ENCODE measurements around the gene MAP1LC3C.
"Not testable (repeated sequence)": the region's sequence is repeated elsewhere in the genome, so short reads cannot be mapped to it uniquely, and the experiment has no call there.

The MAP1LC3C gene

DNA sequence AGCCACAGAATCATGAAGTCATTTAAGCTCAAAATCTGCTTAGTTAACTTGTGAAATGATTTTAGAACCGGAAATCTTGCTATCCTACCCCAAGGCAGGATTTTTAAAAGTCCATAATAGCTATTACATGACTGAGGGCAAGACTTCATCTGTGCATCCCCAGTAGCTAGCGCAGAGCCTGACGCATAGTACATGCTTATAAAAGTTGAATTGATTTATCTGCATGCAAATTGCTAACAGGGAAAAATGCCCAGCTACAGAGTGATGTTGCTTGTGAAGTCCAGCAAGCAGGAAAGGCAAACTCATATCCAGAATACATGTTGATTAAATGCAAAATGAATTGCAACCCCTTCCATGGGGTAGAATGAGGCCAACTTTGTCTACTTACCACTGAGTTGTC, 8.1 kb upstream of the MAP1LC3C start:
- no peaks in the 10 kb centered on the region for H3K9me3 ChIP-seq (ENCODE audit: control insufficient read depth, low read length)
- no peaks in the 10 kb centered on the region for H3K4me1 ChIP-seq (ENCODE audit: control insufficient read depth, insufficient read depth, low read length)
- no peak overlapping the region for H3K4me3 ChIP-seq (ENCODE audit: low read length)
- H3K9ac ChIP-seq (ENCODE audit: low read length) = no peak overlapping the region
- no peaks in the 10 kb centered on the region for H3K36me3 ChIP-seq (ENCODE audit: control insufficient read depth, insufficient read depth, low read length)
- H3K27me3 ChIP-seq (ENCODE audit: control insufficient read depth, insufficient read depth, low read length) = no peaks in the 10 kb centered on the region

DNA sequence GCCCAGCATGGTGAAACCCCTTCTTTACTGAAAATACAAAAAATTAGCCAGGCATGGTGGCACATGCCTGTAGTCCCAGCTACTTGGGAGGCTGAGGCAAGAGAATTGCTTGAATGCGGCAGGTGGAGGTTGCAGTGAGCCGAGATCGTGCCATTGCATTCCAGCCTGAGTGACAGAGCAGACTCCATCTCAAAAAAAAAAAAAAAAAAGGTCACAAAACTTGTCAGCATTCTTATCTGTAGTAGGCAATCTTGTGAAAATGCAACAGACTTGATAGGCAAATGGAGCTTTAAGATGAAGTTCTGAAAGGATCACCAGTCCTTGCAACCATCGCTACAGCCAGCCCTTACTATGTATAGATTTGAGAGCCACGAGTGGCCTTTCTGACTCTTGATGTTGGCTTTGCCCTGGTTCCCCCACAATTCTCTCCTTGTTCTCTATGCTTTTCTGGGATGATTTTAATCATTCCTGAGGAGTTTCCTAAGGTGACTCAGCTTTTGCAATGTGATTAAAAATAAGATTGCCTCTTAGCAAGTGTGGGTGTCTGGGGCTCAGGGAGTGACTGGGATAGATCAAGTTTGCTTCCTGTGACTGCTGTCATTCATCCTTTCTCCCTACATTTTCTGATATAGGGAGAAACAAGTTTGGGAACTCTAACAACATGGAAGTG, 7.1 kb upstream of the MAP1LC3C start:
- Histone ChIP-seq H3K4me1 (ENCODE audit: control insufficient read depth, insufficient read depth, low read length) (no peaks in the 10 kb centered on the region), H3K9me3 (ENCODE audit: control insufficient read depth, low read length) (no peaks in the 10 kb centered on the region), H3K9ac (ENCODE audit: low read length) (no peak overlapping the region), H3K4me3 (ENCODE audit: low read length) (no peak overlapping the region), H3K36me3 (ENCODE audit: control insufficient read depth, insufficient read depth, low read length) (no peaks in the 10 kb centered on the region), H3K27me3 (ENCODE audit: control insufficient read depth, insufficient read depth, low read length) (no peaks in the 10 kb centered on the region)

DNA sequence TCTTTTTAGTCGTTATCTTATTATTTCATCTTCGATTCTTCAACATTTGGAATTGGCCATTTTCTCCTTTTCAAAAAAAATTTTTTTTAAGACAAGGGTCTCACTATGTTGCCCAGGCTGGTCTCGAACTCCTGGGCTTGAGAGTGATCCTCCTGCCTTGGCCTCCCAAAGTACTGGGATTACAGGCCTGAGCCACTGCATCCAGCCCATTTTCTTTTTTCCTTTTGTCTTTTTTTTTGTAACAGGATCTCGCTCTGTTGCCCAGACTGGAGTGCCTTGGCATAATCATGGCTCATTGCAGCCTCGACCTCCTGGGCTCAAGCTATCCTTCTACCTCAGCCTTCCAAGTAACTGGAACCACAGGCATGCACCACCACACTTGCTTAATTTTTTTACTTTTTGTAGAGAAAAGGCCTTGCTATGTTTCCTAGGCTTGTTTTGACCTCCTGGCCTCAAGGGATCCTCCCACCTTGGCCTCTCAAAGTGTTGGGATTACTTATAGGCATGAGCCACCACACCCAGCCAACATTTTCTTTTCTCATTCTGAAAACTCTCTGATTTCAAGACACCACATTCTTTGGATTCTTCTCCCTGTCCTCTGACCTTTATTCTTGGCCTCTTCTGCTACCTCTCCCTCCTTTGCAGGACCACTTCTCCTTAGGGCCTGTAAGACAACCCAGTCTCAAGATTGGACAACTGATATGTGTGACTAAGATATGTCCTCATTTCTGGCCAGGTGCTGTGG, 6.0 kb upstream of the MAP1LC3C start:
- Histone ChIP-seq H3K36me3 (ENCODE audit: control insufficient read depth, insufficient read depth, low read length) (no peaks in the 10 kb centered on the region), H3K9ac (ENCODE audit: low read length) (no peak overlapping the region), H3K4me3 (ENCODE audit: low read length) (no peak overlapping the region), H3K27me3 (ENCODE audit: control insufficient read depth, insufficient read depth, low read length) (no peaks in the 10 kb centered on the region), H3K9me3 (ENCODE audit: control insufficient read depth, low read length) (no peaks in the 10 kb centered on the region), H3K4me1 (ENCODE audit: control insufficient read depth, insufficient read depth, low read length) (no peaks in the 10 kb centered on the region)

DNA sequence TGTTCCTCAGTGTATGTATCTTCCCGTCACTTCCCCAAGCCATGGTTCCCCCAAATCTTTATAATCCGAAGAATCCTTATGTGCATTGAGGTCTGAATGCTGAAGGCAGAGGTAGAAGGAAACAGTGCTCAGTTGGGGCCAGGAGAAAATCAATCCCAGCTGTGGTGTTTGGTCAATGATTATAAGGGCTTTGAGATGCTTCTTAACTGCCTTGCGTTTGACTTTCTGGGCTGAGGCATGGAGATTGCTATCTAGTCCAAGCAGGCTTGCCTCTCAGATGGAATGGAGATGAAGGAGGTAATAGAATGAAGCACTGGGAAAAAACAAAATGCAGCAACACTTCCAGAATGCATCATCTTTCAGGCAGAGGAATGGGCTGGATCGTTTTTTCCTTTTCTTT, 3.6 kb upstream of the MAP1LC3C start:
- Histone ChIP-seq H3K4me3 (ENCODE audit: low read length) (no peak overlapping the region), H3K9me3 (ENCODE audit: control insufficient read depth, low read length) (no peaks in the 10 kb centered on the region), H3K36me3 (ENCODE audit: control insufficient read depth, insufficient read depth, low read length) (no peaks in the 10 kb centered on the region), H3K9ac (ENCODE audit: low read length) (no peak overlapping the region), H3K4me1 (ENCODE audit: control insufficient read depth, insufficient read depth, low read length) (peaks cover 9% of the 10 kb centered on the region), H3K27me3 (ENCODE audit: control insufficient read depth, insufficient read depth, low read length) (no peaks in the 10 kb centered on the region)

DNA sequence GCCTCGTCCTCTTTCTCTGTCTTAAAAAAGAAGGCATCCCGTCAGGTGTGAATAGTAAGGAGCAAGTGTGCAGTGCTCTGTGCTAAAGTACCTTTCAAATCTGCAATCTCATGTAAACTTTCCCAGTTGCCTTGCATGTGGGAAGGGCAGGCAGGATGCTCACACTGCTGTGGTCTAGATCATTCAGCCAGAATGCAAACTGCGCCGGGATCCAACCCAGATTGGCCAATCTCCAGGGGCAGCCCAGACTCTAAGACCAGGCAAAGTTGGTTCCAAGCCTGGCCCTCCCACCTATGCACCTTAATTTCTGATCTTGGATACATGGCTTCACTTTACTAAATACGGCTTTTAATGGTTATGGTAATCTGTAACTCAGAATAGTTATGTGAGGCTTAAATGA, 3.2 kb upstream of the MAP1LC3C start:
- H3K4me3 ChIP-seq (ENCODE audit: low read length) = no peak overlapping the region
- peaks cover 9% of the 10 kb centered on the region for H3K4me1 ChIP-seq (ENCODE audit: control insufficient read depth, insufficient read depth, low read length)
- H3K27me3 ChIP-seq (ENCODE audit: control insufficient read depth, insufficient read depth, low read length) = no peaks in the 10 kb centered on the region
- H3K9me3 ChIP-seq (ENCODE audit: control insufficient read depth, low read length) = no peaks in the 10 kb centered on the region
- no peak overlapping the region for H3K9ac ChIP-seq (ENCODE audit: low read length)
- H3K36me3 ChIP-seq (ENCODE audit: control insufficient read depth, insufficient read depth, low read length) = no peaks in the 10 kb centered on the region

DNA sequence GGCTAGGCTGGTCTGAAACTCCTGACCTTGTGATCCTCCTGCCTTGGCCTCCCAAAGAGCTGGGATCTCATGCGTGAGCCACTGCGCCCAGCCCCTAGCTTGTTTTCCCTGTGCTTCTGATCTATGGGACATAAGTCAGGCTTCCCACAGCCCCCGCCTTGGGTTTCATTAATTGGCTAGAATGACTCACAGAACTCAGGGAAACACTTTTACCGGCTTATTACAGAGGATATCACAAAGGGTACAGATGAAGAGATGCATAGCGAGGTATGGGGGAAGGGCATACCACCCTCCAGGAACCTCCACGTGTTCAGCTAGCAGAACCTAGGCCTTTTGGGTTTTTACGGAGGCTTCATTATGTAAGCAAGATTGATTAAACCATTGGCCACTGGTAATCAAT, 1.5 kb upstream of the MAP1LC3C start:
- Histone ChIP-seq H3K9me3 (ENCODE audit: control insufficient read depth, low read length) (no peaks in the 10 kb centered on the region), H3K27me3 (ENCODE audit: control insufficient read depth, insufficient read depth, low read length) (peaks cover 3% of the 10 kb centered on the region), H3K9ac (ENCODE audit: low read length) (no peak overlapping the region), H3K36me3 (ENCODE audit: control insufficient read depth, insufficient read depth, low read length) (no peaks in the 10 kb centered on the region), H3K4me1 (ENCODE audit: control insufficient read depth, insufficient read depth, low read length) (peaks cover 9% of the 10 kb centered on the region), H3K4me3 (ENCODE audit: low read length) (no peak overlapping the region)

DNA sequence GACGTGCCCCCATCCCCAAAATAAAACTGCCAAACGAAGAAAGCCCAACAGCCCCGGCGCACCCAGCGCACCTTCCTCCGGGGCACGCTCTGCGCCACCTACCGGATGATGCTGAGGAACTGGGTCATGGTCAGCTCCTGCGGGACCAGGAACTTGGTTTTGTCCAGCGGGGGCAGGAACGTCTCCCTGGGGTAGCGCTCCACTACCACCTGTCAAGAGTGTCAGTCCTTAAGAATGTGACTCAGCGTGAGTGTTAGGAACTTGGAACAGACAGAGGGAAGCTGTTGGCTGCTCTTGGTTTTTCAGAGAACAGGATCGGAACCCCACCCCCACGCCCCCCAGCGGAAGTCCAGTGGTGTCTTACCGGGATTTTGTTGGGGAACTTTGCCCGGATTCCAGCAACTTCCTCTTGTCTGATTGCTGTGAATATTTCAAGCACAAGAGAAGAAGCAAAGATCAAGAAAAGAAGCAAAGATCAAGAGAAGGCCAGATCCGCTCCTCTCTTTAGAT, 431 bp downstream of the MAP1LC3C start:
- Histone ChIP-seq H3K9me3 (ENCODE audit: control insufficient read depth, low read length) (no peaks in the 10 kb centered on the region), H3K4me3 (ENCODE audit: low read length) (no peak overlapping the region), H3K4me1 (ENCODE audit: control insufficient read depth, insufficient read depth, low read length) (peaks cover 9% of the 10 kb centered on the region), H3K36me3 (ENCODE audit: control insufficient read depth, insufficient read depth, low read length) (no peaks in the 10 kb centered on the region), H3K27me3 (ENCODE audit: control insufficient read depth, insufficient read depth, low read length) (peaks cover 3% of the 10 kb centered on the region), H3K9ac (ENCODE audit: low read length) (peak overlapping the region; percentile 39)

DNA sequence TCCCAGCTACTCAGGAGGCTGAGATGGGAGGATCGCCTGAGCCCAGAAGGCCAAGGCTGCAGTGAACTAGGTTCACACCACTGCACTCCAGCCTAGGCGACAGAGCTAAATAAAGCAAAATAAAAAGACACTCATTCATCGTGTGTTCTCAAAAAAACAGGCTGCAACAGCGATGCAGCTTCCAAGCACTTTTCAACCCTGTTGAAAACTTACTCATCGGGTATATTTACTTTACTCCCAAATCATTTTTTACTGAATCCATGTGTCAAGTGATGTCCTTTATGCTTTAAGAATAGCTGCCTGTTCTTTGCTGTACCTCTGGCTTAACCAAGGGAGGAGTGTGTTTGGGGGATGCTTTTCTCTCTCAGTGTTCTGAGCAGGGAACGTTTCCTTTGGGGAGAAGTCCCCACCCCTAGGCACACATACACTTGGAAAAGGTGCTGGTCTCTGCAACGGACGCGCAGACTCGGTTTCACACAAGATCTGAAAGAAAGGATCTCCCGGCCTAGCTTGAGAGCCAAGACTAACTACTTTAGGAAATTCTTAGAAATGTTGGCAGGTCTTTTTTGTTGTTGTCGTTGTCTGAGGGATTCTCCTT, 1.4 kb downstream of the MAP1LC3C start:
- no peak overlapping the region for H3K9ac ChIP-seq (ENCODE audit: low read length)
- peaks cover 9% of the 10 kb centered on the region for H3K4me1 ChIP-seq (ENCODE audit: control insufficient read depth, insufficient read depth, low read length)
- peaks cover 3% of the 10 kb centered on the region for H3K27me3 ChIP-seq (ENCODE audit: control insufficient read depth, insufficient read depth, low read length)
- no peaks in the 10 kb centered on the region for H3K36me3 ChIP-seq (ENCODE audit: control insufficient read depth, insufficient read depth, low read length)
- H3K9me3 ChIP-seq (ENCODE audit: control insufficient read depth, low read length) = no peaks in the 10 kb centered on the region
- H3K4me3 ChIP-seq (ENCODE audit: low read length) = no peak overlapping the region

DNA sequence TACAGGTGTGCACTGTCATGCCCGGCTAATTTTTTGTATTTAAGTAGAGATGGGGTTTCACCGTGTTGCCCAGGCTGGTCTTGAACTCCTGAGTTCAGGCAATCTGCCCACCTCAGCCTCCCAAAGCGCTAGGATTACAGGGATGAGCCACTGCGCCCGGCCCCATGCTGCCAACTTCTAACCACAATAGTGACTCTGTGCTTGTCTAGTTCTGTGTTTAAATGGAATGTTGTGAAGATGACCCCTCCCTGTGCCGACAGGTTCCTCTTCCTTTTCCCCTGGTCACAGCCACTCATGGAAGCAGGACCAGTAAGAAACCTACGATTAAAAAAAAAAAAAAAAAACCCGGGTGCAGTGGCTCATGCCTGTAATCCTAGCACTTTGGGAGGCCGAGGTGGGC, 4.7 kb downstream of the MAP1LC3C start:
- Histone ChIP-seq H3K4me1 (ENCODE audit: control insufficient read depth, insufficient read depth, low read length) (peaks cover 9% of the 10 kb centered on the region), H3K9ac (ENCODE audit: low read length) (no peak overlapping the region), H3K27me3 (ENCODE audit: control insufficient read depth, insufficient read depth, low read length) (peaks cover 3% of the 10 kb centered on the region), H3K9me3 (ENCODE audit: control insufficient read depth, low read length) (no peaks in the 10 kb centered on the region), H3K36me3 (ENCODE audit: control insufficient read depth, insufficient read depth, low read length) (no peaks in the 10 kb centered on the region), H3K4me3 (ENCODE audit: low read length) (no peak overlapping the region)

DNA sequence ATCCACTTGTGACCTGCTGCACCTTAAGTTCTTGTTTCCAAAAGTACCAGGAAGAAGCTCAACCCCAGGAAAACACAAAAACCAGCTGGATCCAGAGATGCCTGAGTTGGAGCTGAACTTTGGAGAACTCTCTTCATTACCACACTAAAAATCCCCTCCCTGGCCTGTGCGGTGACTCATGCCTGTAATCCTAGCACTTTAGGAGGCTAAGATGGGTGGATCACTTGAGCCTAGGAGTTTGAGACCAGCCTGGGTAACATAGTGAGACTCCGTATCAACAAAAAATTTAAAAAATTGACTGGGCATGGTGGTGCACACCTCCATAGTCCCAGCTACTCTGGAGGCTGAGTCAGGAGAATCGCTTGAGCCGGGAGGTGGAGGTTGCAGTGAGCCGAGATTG, 6.2 kb downstream of the MAP1LC3C start:
- no peak overlapping the region for H3K4me3 ChIP-seq (ENCODE audit: low read length)
- H3K4me1 ChIP-seq (ENCODE audit: control insufficient read depth, insufficient read depth, low read length) = no peaks in the 10 kb centered on the region
- H3K9me3 ChIP-seq (ENCODE audit: control insufficient read depth, low read length) = no peaks in the 10 kb centered on the region
- no peaks in the 10 kb centered on the region for H3K36me3 ChIP-seq (ENCODE audit: control insufficient read depth, insufficient read depth, low read length)
- no peak overlapping the region for H3K9ac ChIP-seq (ENCODE audit: low read length)
- peaks cover 3% of the 10 kb centered on the region for H3K27me3 ChIP-seq (ENCODE audit: control insufficient read depth, insufficient read depth, low read length)

DNA sequence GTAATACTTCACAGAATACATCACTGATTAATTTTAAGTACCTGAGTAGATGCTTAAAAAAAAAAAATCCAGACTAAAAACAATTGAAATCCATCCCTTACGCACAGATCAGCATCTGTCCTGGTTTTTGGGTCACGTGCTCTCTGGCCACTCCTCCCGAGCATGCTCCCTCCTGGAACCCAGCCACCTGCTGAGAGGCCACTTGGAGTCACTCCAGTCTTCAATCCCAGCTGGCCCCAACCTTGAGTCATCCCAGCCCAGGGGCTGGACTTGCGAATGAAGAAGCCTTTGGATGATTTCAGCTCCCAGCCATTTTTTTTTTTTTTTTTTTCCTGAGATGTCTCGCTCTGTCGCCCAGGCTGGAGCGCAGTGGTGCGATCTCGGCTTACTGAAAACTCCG, 8.9 kb downstream of the MAP1LC3C start:
- Histone ChIP-seq H3K36me3 (ENCODE audit: control insufficient read depth, insufficient read depth, low read length) (no peaks in the 10 kb centered on the region), H3K9ac (ENCODE audit: low read length) (no peak overlapping the region), H3K4me1 (ENCODE audit: control insufficient read depth, insufficient read depth, low read length) (no peaks in the 10 kb centered on the region), H3K9me3 (ENCODE audit: control insufficient read depth, low read length) (no peaks in the 10 kb centered on the region), H3K4me3 (ENCODE audit: low read length) (no peak overlapping the region), H3K27me3 (ENCODE audit: control insufficient read depth, insufficient read depth, low read length) (no peaks in the 10 kb centered on the region)

DNA sequence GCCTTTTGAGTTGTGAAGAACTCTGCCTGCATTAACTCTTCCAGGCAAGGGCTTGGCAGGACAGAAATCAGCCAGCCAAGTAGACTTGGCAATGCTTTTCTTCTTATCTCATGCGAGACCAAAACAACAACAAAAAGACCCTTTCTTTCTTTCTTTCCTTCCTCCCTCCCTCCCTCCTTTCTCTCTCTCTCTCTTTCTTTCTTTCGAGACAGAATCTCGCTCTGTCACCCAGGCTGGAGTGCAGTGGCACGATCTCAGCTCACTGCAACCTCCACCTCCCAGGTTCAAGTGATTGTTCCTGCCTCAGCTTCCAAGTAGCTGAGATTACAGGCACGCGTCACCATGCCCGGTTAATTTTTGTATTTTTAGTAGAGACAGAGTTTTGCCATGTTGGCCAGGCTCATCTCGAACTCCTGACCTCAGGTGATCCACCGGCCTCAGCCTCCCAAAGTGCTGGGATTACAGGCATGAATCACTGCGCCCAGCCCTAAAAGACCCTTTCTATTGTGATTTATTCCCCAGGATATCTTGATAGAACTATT, 10.4 kb downstream of the MAP1LC3C start:
- not testable (repeated sequence) for H3K27me3 ChIP-seq (ENCODE audit: control insufficient read depth, insufficient read depth, low read length); H3K36me3 ChIP-seq (ENCODE audit: control insufficient read depth, insufficient read depth, low read length); H3K4me1 ChIP-seq (ENCODE audit: control insufficient read depth, insufficient read depth, low read length); H3K4me3 ChIP-seq (ENCODE audit: low read length); H3K9me3 ChIP-seq (ENCODE audit: control insufficient read depth, low read length); H3K9ac ChIP-seq (ENCODE audit: low read length)
